Type B pancreatic cell (in vitro differentiated cells): ENCODE data around the gene NXT1. TPM values are rescaled to one million over a fixed set of nuclear protein-coding genes. Genes with fewer than 3 reads are reported as not detected.

Source experiments
- DNase-seq: peaks from one replicate; pipeline ENCODE4 v3.0.0; 2021; ENCODE audit warnings: mixed read lengths; ENCODE audit not compliant: unreplicated experiment; ENCODE audit errors: extremely low spot score
- H3K27ac Mint-ChIP-seq: 2 replicates; pipeline ENCODE4 v1.8.0; 2021; ENCODE audit warnings: mild to moderate bottlenecking, mixed read lengths
- H3K27me3 Mint-ChIP-seq: 2 replicates; pipeline ENCODE4 v1.8.0; 2021; ENCODE audit warnings: mixed read lengths
- H3K36me3 Mint-ChIP-seq: 2 replicates; pipeline ENCODE4 v1.8.0; 2021; ENCODE audit warnings: mixed read lengths
- H3K4me1 Mint-ChIP-seq: one replicate; pipeline ENCODE4 v1.8.0; 2021; ENCODE audit warnings: mixed read lengths; ENCODE audit not compliant: unreplicated experiment
- H3K4me3 Mint-ChIP-seq: 2 replicates; pipeline ENCODE4 v1.8.0; 2021; ENCODE audit warnings: mild to moderate bottlenecking, mixed read lengths
- H3K9me3 Mint-ChIP-seq: 2 replicates; pipeline ENCODE4 v1.8.0; 2021; ENCODE audit warnings: mixed read lengths
- total RNA-seq: library from RNA; stranded (reverse); gene quantifications from 2 replicates; pipeline ENCODE4 v1.2.1, GENCODE V29; 2021; ENCODE audit warnings: low replicate concordance
- TF ChIP-seq, protein P1 (sequence below): fragments of 200-600 bp; sonication (generic); conservative IDR thresholded peaks from 2 replicates; pipeline ENCODE4 v1.5.0; 2021; ENCODE audit warnings: antibody characterized with exemption, mild to moderate bottlenecking

NXT1 gene
- total RNA-seq, 1 donor from 2014 or later: 25.7 TPM

DNA sequence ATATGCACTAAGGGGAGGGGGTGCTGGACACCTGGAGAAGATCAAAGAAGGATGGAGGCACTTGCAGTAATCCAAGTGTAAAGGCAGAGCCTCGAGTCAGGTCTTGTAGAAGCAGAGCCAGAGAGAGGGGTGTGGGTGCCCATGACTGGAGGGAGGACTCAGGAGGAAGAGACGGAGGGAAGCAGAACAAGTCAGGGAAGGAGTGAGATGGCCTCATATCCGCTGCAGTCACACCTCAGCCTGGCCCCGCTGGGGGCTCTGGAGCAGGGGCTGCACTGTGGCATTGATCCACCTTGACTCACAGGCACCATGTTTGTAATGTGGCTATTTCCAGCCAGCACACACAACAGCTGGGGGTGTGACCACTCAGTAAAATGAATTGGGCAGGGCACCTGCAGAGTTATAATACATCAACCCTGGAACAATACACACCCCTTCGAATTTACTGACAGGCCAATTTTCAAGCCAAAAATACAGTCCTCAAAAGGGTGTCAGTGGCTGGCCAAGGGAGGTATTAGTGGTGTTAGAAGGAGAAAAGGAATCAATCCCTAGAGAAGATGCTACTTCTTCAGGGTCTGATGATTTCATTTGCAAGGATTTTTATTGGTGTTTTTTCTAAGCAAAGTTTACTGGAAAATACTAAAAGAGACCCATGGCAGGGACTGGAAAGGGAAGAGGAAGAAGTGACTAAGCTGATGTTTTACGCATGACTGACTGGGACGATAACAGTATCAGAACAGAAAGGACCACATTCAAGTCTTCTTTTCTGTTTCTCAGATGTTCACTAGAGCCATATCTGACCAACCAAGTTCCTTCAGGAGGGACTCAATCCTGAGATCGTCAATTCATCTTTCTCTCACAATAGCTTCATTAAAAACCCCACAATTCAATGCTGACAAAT, 18.9 kb upstream of the NXT1 start:
- H3K9me3 Mint-ChIP-seq: no peaks in the 10 kb centered on the region
- no peaks in the 10 kb centered on the region for H3K27me3 Mint-ChIP-seq
- H3K27ac Mint-ChIP-seq: no peak overlapping the region
- no peaks in the 10 kb centered on the region for H3K4me1 Mint-ChIP-seq
- TF ChIP-seq, protein P1, sequence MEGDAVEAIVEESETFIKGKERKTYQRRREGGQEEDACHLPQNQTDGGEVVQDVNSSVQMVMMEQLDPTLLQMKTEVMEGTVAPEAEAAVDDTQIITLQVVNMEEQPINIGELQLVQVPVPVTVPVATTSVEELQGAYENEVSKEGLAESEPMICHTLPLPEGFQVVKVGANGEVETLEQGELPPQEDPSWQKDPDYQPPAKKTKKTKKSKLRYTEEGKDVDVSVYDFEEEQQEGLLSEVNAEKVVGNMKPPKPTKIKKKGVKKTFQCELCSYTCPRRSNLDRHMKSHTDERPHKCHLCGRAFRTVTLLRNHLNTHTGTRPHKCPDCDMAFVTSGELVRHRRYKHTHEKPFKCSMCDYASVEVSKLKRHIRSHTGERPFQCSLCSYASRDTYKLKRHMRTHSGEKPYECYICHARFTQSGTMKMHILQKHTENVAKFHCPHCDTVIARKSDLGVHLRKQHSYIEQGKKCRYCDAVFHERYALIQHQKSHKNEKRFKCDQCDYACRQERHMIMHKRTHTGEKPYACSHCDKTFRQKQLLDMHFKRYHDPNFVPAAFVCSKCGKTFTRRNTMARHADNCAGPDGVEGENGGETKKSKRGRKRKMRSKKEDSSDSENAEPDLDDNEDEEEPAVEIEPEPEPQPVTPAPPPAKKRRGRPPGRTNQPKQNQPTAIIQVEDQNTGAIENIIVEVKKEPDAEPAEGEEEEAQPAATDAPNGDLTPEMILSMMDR: no peak
- no peaks in the 10 kb centered on the region for H3K36me3 Mint-ChIP-seq
- DNase-seq: no peak
- no peak overlapping the region for H3K4me3 Mint-ChIP-seq

DNA sequence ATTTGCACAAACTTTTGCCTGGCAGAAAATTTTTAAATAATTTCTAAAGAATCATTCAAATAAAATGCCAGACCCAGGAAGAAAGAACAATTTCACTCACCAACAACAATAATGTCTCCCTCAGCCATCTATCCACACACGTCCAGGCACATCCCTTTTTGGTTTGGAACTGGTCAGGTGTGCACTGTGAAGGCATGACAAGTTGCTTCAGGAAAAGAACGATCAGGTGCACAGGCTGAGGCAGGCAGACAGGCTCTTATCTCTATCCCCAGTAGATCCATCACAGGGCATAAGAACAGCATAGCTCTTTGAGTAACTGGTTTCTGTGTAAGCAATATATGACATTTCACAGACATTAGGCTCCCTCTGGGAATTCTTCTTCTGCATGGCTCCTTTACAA, 18.1 kb upstream of the NXT1 start:
- Mint-ChIP-seq H3K9me3 (no peaks in the 10 kb centered on the region), H3K36me3 (no peaks in the 10 kb centered on the region), H3K27ac (no peak overlapping the region), H3K4me1 (no peaks in the 10 kb centered on the region), H3K27me3 (no peaks in the 10 kb centered on the region), H3K4me3 (no peak overlapping the region)
- DNase-seq: no peak
- TF ChIP-seq, protein P1: no peak

- H3K4me1 Mint-ChIP-seq: no peaks in the 10 kb centered on the region
- H3K36me3 Mint-ChIP-seq: no peaks in the 10 kb centered on the region
These were observed 16.5 kb upstream of the NXT1 start for GRCh38 chr20:23334111-23334510.

GRCh38 chr20:23335521-23335920, 15.1 kb upstream of the NXT1 start:
- H3K27ac Mint-ChIP-seq: no peak overlapping the region
- H3K4me1 Mint-ChIP-seq: no peaks in the 10 kb centered on the region
- no peaks in the 10 kb centered on the region for H3K36me3 Mint-ChIP-seq
- no peak overlapping the region for H3K4me3 Mint-ChIP-seq
- DNase-seq: no peak
- TF ChIP-seq, protein P1: no peak
- H3K27me3 Mint-ChIP-seq: peaks cover 9% of the 10 kb centered on the region
- H3K9me3 Mint-ChIP-seq: no peaks in the 10 kb centered on the region

More at GRCh38 chr20:23334111-23334510, 16.5 kb upstream of the NXT1 start:
- TF ChIP-seq, protein P1: no peak
- no peak for DNase-seq
- Mint-ChIP-seq H3K27ac (no peak overlapping the region), H3K4me3 (no peak overlapping the region), H3K9me3 (no peaks in the 10 kb centered on the region), H3K27me3 (peaks cover 5% of the 10 kb centered on the region)

DNA sequence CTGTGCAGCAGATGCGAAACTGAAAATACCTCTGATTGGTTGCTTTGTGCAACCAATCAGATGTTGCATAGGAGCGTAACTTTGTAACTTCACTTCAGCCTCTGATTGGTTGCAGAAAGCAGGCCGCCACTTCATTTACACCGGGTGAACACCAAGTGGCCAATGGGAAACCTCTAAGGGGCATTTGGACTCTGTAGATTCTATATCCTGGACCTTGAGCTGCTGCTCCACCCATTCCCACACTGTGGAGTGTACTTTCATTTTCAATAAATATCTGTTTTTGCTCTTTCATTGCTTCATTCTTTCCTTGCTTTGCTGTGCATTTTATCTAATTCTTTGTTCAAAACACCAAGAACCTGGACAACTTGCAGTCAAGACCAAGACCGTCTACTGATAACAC, 14.1 kb upstream of the NXT1 start:
- H3K9me3 Mint-ChIP-seq: no peaks in the 10 kb centered on the region
- H3K36me3 Mint-ChIP-seq: no peaks in the 10 kb centered on the region
- no peak for DNase-seq
- no peak overlapping the region for H3K4me3 Mint-ChIP-seq
- H3K27ac Mint-ChIP-seq: no peak overlapping the region
- H3K27me3 Mint-ChIP-seq: peaks cover 11% of the 10 kb centered on the region
- TF ChIP-seq, protein P1: no peak
- no peaks in the 10 kb centered on the region for H3K4me1 Mint-ChIP-seq
